Activated CD8-positive, alpha-beta memory T cell treated with anti-CD3 and anti-CD28 coated beads, Interleukin-2, amount 50 U/mL, for 4 hours (primary cell): ENCODE measurements around the gene CNTN4.

Source experiments
- DNase-seq: peaks from one replicate; pipeline ENCODE4 v3.0.0-alpha.2; 2020

The CNTN4 gene

GRCh38 chr3:2153547-2153946 lies 54.9 kb downstream of the CNTN4 start:
- no peak for DNase-seq

GRCh38 chr3:2154621-2155020 lies 56.0 kb downstream of the CNTN4 start:
- no peak for DNase-seq

- DNase-seq: no peak
Measured at GRCh38 chr3:2156244-2156847, 57.7 kb downstream of the CNTN4 start.

DNA sequence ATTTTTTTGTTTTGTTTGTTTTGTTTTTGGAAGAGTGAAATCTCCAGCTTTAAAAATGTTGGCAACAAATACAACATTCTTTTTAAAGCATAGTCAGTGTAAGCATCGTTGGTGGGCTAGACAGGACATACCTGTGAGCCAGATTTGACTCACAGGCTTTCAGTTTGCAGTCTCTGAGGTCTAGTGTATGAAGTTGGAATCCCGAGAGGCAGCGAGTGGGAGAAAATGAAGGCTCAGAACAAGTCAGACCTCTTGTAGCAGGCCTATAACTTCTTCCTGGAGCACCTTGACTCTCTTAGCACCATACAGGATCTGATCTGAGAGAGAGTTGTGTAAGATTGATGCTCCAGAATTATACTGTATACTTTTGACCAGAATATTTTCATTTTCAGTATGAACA lies 60.2 kb downstream of the CNTN4 start:
- DNase-seq: no peak

DNA sequence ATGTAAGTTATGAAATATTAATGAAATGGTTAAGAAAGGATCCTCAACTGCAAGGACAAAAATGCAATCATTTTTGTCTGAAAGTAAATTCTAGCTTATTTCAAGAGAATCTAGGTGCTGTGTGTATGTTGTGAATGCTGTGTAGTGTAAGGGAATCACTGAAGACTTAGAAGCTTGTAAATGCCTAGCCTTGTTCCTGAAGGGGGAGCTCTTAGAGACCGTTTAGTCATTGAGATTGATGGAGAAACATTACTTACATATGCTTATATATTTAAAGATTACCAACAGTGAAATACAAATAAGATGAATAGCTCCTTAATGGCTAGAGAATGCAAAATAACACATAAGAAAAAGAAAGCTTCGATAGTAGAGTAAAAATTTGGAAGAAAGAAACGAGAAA lies 67.9 kb downstream of the CNTN4 start:
- no peak for DNase-seq

DNA sequence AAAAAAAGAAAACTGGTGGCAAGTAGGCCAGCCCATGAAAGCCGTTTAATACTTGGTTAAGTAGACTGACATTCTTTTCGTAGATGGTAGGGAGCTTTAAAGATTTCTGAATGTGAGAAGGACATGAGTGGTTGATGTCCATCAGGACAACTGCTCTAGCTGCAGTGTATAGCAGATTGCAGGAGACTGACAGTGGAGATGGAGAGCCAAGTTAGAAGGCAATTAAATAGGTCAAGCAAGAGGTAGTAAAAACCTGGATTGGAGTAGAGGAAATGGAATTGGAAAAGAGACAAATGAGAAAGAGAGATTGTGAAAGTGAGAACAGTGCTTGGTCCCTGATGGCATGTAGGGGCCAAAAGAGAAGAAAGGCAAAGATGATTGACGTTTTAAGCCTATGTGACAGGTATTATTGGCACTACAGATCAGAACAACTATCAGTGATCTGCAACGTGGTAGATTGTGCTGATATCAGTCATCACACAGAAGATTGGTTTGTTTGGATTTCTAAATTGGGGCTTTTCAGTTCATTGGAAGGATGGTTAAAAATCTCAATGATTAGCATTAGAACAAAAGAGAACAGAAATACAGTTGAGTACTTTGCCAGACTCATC lies 74.0 kb downstream of the CNTN4 start:
- DNase-seq: no peak

- DNase-seq: no peak
Measured at GRCh38 chr3:2180634-2181033, 82.0 kb downstream of the CNTN4 start.

DNA sequence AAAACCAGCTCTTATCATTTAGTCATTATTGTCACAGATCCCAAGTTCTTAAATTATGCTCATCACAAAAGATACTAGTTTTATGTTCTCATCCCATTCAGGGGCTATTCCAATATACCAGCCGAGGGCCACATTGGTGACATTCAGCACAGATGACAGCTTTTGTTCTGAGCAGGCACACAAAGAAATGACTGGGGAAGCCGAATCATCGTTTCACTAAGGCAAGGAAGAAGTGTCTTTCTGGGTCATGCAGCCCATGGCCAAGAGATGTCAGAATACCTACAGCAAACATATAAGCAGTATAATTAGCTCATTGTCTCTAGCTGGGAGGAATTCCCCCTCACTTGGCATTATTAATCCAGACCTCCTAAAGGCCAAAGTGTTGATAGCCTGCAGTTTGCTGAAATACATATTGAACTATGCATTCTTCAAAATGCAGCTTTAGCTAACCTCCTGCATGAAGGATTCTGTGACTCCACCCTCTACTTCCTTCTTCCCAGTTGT lies 100.2 kb downstream of the CNTN4 start:
- no peak for DNase-seq

GRCh38 chr3:2204054-2204453 lies 105.4 kb downstream of the CNTN4 start:
- no peak for DNase-seq

GRCh38 chr3:2205692-2206091 lies 107.0 kb downstream of the CNTN4 start:
- no peak for DNase-seq

DNA sequence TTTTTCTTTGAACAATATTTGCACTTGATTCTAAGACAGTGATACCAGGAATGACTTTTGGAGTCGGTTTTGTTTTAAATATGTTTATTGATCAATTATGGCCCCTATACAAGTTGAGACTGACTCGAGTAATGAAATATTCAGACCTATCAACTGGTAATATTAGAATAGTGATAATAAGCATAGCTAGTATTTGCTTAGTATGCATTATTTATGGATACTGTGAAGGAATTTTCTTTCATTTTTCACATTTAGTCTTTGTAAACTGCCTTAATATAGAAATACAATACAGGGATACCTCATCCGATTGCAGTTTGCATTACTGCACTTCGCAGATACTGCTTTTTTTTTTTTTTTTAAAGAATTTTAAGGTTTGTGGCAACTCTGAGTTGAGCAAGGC lies 107.9 kb downstream of the CNTN4 start:
- no peak for DNase-seq

- no peak for DNase-seq
Measured at GRCh38 chr3:2211568-2211967, 112.9 kb downstream of the CNTN4 start.

DNA sequence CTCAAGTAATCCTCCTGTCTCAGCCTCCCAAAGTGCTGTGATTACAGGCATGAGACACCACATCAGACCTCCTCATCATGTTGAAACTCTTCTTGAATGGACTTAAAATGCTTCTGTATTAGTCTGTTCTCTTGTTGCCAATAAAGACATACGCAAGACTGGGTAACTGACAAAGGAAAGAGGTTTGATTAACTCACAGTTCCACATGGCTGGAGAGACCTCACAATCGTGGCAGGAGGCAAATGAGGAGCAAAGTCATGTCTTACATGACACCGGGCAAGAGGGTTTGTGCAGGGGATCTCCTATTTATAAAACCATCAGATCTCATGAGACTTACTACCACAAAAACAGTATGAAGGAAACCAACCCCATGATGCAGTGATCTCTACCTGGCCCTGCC lies 113.5 kb downstream of the CNTN4 start:
- DNase-seq: no peak

- no peak for DNase-seq
Measured at GRCh38 chr3:2218375-2218774, 119.7 kb downstream of the CNTN4 start.

DNA sequence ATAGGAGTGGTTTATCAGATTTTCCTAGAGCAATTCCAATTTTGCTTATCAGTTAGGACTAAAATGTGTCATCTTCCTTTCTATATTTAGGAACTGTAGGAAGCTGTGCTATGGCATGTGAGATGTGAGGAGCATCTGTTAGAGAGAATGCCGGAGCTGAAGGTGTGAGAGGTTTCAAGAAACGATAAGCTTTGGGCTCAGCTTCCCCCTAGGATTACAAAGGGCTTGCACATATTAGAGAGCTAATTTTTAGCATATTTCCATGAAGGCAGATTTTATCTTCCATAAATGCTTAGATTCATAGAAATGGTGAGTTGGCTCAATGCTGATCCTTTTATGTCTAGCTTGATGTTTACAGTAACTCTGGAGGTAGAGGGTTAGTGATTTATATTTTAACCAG lies 120.2 kb downstream of the CNTN4 start:
- DNase-seq: no peak

DNA sequence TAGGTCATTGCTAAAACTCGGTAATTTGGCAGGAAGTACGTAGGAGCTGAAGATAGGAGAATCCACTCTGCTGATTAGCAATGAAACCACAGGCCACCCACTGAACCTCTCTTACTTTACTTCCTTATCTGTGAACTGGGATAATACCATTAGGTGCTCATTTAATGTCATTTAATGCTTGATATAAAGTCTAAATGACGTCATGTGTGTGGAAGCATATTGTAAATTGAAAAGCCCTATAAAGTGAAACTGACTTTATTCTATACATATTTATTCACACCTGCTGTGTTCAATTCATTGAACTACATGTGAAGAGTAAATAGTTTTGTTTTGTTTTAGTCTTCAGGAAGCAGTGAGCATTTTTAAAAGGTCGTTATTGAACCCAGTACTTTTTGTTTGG lies 137.5 kb downstream of the CNTN4 start:
- no peak for DNase-seq

DNA sequence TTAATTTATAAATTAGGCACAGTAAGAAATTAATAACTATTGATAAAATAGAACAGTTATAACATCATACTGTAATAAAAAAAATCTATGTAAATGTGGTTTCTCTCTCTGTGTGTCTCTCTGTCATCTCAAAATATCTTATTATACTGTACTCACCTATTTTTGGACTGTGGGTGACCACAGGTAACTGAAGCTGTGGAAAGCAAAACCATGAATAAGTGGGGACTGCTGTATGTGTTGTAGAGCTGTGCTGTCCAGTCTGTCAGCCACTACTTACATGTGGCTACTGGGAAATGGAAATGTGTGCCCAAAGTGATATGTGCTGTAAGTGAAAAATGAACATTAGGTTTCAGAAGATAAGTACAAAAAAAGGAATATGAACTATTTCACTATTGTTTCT lies 145.5 kb downstream of the CNTN4 start:
- no peak for DNase-seq

DNA sequence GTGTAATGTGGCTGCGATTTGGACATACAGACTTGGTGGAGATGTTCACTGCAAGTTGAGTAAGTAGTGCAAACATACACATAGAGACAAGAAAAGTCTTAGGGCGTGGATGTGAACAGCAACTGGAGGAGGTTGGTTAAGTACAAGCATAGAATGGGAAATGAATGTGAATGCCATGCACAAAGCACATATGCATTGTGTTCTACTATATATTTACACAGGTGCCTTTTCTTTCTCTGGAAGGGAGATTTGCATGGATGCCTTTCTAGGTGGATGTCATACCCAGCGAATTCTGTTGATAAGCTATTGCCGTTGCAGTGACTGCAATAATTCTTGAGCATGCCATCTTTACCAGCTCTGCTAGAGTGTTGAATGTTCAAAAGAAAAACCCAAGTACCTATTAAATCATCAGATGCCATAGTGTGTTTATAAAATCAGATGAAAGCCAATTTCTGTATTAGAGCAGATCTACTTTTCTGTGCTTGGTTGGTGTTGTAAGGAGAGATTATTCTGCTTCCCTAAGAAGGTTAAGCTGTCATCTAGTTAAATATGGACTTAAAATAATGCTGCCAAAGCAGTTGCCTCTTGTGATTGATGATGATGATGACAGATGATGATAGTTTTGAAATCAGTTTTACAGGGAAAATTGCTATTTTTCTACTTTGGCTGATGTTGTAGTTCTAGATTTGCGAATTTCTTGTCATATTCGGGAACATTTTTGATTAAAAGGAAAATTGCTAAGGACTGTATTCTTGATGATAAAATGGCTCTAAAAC lies 148.4 kb downstream of the CNTN4 start:
- DNase-seq: no peak

DNA sequence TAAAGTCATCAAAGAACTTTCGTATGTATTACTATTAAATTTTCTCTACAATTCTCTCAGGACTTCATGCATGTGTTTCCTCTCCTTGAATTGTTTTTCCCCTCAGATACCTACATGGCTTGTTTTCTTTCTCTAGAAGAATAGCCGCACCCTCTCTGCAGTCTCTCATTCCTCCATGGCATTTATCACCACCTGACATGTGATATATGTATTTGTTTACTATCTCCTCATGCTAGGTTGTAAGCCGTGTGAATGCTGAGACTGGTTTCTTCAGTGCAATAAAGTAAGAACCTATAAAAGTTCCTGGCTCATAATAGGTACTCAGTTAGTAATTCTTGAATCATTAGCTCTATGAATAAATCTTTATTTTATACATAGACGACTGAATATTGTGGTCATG lies 149.2 kb downstream of the CNTN4 start:
- no peak for DNase-seq

GRCh38 chr3:2250783-2251182 lies 152.1 kb downstream of the CNTN4 start:
- DNase-seq: no peak

DNA sequence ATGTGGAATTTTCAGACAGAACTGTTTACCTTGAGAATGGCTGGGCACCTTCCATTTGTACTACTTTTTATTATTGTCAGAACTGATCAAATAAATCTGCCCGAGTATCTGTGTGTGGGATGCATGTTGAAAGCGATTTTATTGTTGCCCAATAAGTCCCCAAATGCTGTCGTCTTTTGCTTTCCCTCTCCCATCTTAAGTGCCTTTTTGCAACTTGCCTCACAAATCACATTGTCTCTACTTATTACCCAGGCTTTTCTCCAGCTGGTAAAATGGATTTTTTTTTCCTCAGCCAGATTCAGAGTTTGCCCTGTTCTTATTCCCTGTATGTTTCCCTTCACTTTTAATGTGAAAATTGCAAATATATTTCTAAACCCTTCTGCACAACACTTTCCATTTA lies 163.1 kb downstream of the CNTN4 start:
- no peak for DNase-seq

DNA sequence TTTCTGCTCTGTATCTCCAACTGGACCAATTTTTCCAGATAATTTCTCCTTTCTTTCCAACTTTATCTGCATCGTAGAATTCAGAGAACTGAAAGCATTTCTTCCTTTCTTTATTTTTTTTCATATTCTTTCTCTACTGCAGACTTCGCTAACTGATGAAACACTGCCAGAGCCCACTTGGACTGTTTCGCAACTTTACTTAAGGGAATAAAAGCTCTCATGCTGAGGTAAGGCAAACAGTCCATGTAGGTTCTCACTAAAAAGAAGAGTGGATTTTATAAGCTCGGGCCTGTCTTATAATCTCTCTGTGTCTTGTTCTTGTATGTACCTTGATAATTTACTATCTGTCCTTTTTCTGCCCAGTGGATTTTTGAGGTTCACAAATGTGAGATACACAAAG lies 163.5 kb downstream of the CNTN4 start:
- DNase-seq: no peak

DNA sequence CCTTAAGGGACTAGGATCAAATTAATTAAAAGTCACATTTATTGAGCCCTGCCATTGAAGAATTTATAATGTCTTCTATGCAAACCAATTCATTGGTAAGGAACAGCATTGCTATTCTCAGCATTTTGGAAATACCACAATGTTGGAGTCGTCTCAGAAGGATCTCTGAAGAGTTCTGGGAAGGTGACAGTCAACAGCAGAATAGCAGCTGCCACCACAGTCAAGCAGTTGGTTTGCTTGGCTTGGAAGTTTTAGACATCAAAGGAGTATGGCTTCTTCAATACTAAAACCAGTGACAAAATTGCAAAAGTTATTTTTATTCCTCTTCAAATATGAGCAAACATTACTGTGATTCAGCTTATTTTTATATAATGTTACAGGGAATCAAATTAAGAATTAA lies 167.9 kb downstream of the CNTN4 start:
- DNase-seq: no peak

GRCh38 chr3:2268779-2269178 lies 170.1 kb downstream of the CNTN4 start:
- no peak for DNase-seq
